ENCODE measurements around the gene PCID2. TPM values are rescaled to one million over a fixed set of nuclear protein-coding genes. Genes with fewer than 3 reads are reported as not detected.

Gene PCID2
- total RNA-seq, 6 donors from 2014 or later: 30.7 to 62.5 (median 37.1) TPM

- Histone ChIP-seq H3K4me1 (peaks cover 0 to 9% (median 0%) of the 10 kb centered on the region in 4 donors), H3K27ac (peak overlapping the region in 1 of 4 donors; percentile 17), H3K4me3 (no peak overlapping the region), H3K27me3 (no peaks in the 10 kb centered on the region), H3K36me3 (peaks cover 26 to 82% (median 61%) of the 10 kb centered on the region in 4 donors), H3K9me3 (no peaks in the 10 kb centered on the region)
- DNase-seq (no peak), ATAC-seq (ENCODE audit: low FRiP score in 2 of 2) (no peak)
- TF ChIP-seq CTCF (IDR thresholded peaks at IDR 0.05) (no peak), POLR2AphosphoS5 (IDR thresholded peaks at IDR 0.05) (no peak), POLR2A (IDR thresholded peaks at IDR 0.05) (no peak), EP300 (IDR thresholded peaks at IDR 0.05) (no peak)
- 96% methylated on average over 14 of the region's 14 CpGs for WGBS, 2 donors
These were observed 31.6 kb downstream of the PCID2 start for GRCh38 chr13:113176822-113177221.

- Histone ChIP-seq H3K9me3 (no peaks in the 10 kb centered on the region), H3K27me3 (no peaks in the 10 kb centered on the region), H3K27ac (peak overlapping the region in 2 of 4 donors; percentile 11 to 17), H3K4me3 (no peak overlapping the region), H3K4me1 (peaks cover 0 to 9% (median 0%) of the 10 kb centered on the region in 4 donors), H3K36me3 (peaks cover 26 to 88% (median 63%) of the 10 kb centered on the region in 4 donors)
- TF ChIP-seq CTCF (IDR thresholded peaks at IDR 0.05) (no peak), EP300 (IDR thresholded peaks at IDR 0.05) (no peak), POLR2A (IDR thresholded peaks at IDR 0.05) (no peak), POLR2AphosphoS5 (IDR thresholded peaks at IDR 0.05) (no peak)
- DNase-seq (no peak), ATAC-seq (ENCODE audit: low FRiP score in 2 of 2) (peak in 1 of 2 donors; percentile 67)
- 63 to 76% methylated on average over 5 of the region's 5 CpGs for WGBS, 2 donors
These were observed 32.2 kb downstream of the PCID2 start for GRCh38 chr13:113176280-113176679.

DNA sequence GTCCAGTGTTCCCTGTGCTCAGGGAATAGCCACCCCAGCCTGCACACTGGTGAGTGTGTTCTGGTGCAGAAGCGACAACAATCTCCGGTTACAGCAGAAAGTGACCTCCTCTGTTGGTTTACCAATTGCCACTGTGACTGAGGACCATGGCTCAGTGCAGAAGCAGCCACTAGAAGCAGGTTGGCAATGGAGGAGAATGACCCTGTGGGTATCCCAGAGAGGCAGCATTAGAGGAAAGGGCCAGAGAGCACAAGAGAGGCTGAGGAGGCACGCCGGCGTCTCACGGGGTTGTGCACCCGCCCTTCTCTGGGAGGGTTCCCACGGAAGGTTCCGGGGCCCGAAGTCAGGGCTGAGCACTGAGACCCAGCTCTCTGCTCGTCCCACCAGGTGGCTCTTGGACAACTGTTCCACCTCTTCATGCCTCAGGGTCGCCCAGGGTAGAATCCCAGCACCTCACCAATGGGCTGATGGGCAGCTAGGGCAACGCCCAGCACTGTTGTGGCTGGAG is 36.0 kb downstream of the PCID2 start:
- Histone ChIP-seq H3K9me3 (no peaks in the 10 kb centered on the region), H3K36me3 (peaks cover 8 to 51% (median 32%) of the 10 kb centered on the region in 4 donors), H3K4me3 (no peak overlapping the region), H3K27me3 (no peaks in the 10 kb centered on the region), H3K27ac (no peak overlapping the region), H3K4me1 (no peaks in the 10 kb centered on the region)
- peak in 1 of 2 donors; percentile 55 for DNase-seq
- ATAC-seq (ENCODE audit: low FRiP score in 2 of 2): no peak
- TF ChIP-seq POLR2AphosphoS5 (IDR thresholded peaks at IDR 0.05): no peak
- no peak for TF ChIP-seq EP300 (IDR thresholded peaks at IDR 0.05)
- no peak for TF ChIP-seq CTCF (IDR thresholded peaks at IDR 0.05)
- TF ChIP-seq POLR2A (IDR thresholded peaks at IDR 0.05): no peak
- WGBS, 2 donors: 92 to 98% methylated on average over 12 to 13 of the region's 13 CpGs

- H3K36me3 ChIP-seq: peaks cover 3 to 41% (median 24%) of the 10 kb centered on the region in 4 donors
- peak in 1 of 2 donors; percentile 61 for DNase-seq
- ATAC-seq (ENCODE audit: low FRiP score in 2 of 2): peak in 1 of 2 donors; percentile 16
- 87 to 90% methylated on average over 31 to 34 of the region's 34 CpGs for WGBS, 2 donors
- H3K27me3 ChIP-seq: no peaks in the 10 kb centered on the region
- TF ChIP-seq CTCF (IDR thresholded peaks at IDR 0.05) (no peak), POLR2A (IDR thresholded peaks at IDR 0.05) (no peak), EP300 (IDR thresholded peaks at IDR 0.05) (no peak), POLR2AphosphoS5 (IDR thresholded peaks at IDR 0.05) (no peak)
- H3K4me3 ChIP-seq: no peak overlapping the region
- no peak overlapping the region for H3K27ac ChIP-seq
- H3K4me1 ChIP-seq: no peaks in the 10 kb centered on the region
- H3K9me3 ChIP-seq: no peaks in the 10 kb centered on the region
These were observed 37.0 kb downstream of the PCID2 start for GRCh38 chr13:113171250-113172125.
